NCI-H748 (cell line): Measurements from ENCODE around the gene ITGB3.
"Not testable (repeated sequence)": the region's sequence is repeated elsewhere in the genome, so short reads cannot be mapped to it uniquely, and the experiment has no call there.

Source experiments
- DNase-seq: peaks from one replicate; lab custom pipeline; 2025; ENCODE audit not compliant: unreplicated experiment; lab: John Stamatoyannopoulos, UW

ITGB3 gene

DNA sequence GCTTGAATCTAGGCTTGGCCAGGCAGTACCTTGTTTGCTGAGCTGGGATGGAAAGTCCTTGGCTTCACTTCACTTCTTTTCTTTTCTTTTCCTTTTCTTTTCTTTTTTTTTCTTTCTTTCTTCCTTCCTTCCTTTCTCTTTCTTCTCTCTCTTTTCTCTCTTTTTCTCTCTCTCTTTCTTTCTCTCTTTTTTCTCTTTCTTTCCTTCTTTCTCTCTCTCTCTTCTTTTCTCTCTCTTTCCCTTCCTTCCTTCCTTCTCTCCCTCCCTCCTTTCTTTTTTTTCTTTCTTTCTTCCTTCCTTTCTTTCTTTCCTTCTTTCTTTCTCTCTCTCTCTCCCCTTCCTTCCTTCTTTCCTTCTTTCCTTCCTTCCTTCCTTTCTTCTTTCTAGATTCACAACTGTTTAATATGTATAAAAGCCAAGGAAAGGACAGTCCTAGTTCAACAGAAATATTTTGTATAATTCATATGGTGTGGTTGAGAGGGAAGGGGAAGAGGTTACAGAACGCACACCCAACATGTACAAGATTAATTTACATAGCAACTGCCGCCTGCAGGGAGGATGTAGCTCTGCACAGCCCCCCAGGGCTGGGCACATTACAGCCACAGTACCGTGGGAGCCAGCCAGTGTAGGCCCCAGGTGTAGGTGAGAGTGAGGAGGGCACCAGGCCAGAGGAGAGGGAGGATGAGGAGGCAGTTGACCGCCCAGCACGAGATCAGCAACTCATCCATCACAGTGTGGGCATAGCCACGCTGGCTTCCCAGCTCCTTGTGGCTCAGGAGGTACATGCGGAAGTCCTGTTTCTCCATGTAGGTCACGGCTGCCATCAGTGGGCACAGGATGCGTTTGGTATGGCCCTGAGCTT is 9.7 kb upstream of the ITGB3 start:
- no peak for DNase-seq

DNA sequence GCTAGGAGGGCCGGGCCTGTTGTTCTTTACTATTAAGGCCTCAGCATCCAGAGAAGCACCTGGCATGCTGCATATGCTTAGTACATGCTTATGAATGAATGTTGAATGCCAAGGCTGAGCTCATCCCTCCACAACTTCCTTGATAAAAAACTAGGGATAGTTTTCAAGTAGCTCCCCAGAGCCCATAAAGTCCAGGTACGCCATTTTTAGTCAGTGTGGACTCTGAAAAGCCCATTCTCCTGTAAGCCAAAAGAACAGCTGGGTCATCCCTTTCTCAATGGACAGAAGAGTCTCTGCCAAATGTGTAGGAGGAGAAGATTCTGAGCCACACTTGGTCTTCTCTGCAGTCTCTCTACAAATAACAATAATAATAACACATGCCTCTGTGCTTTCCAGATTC is 8.9 kb upstream of the ITGB3 start:
- DNase-seq: no peak

- DNase-seq: no peak
Measured at GRCh38 chr17:47246120-47246519, 7.5 kb upstream of the ITGB3 start.

- DNase-seq: no peak
Measured at GRCh38 chr17:47250855-47251254, 2.8 kb upstream of the ITGB3 start.

DNA sequence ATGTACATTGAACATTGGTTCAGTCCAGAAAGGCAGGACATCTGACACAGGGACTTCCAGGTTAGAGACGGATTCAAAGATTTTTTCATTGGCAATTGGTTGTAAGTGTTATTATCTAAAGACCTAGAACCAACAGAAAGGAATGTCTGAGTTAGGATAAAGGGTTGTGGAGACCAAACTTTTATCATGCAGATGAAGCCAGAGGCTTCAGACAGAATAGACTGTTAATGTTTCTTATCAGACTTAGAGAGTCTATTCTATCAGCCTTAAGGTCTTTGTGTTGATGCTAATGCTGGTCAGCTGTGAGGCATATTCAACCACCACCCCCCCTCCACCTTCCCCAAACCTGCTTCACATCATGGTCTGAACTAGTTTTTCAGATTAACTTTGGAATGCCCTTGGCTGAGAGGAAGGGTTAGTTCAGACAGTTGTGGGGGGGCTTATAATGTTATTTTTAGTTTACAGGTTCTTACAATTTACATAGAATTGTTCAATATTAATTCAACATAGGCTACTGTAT is 2.1 kb upstream of the ITGB3 start:
- DNase-seq: no peak

DNA sequence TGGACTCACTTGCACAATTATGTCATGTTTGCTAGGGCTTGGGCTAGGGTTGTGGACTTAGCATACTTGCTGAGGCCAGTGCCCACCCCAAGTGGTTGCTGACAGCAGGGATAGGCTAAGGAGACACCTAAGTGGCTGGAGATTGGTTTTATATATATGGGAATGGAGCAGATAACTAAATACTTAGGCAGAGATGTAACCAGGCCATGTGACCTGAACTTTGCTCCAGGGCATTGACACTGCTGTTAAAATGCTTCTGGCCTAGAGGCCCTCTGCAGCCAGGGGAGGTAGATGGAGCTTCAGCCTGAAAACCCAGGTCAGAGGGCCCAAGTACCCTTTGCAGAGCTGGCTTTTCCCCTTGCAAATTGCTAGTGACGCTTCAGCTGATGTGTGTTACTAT is 1.4 kb upstream of the ITGB3 start:
- no peak for DNase-seq

- no peak for DNase-seq
Measured at GRCh38 chr17:47252766-47253512, 688 bp upstream of the ITGB3 start.

GRCh38 chr17:47254403-47254943 is 846 bp downstream of the ITGB3 start:
- peak; percentile 14 for DNase-seq

GRCh38 chr17:47257651-47258339 is 4.2 kb downstream of the ITGB3 start:
- no peak for DNase-seq

DNA sequence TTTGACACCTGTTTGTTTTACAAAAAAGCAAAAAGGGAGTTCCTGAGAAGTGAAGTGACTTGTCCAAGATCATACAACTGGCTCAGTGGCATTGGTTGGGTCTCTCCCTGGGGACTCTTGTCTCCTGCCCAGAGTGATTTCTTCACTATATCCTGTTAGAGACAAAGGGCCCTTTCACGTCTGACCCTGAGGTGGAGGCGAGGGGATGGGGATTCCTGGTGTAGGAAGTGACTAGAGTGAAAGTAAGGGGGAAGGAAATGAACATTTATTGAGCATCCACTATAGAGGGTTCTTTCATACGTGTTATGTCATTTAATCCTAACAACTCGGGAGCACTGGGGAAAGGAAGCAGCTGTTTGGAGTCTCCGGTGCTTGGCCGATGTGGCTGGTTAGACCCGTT is 9.0 kb downstream of the ITGB3 start:
- no peak for DNase-seq

GRCh38 chr17:47264166-47264565 is 10.5 kb downstream of the ITGB3 start:
- DNase-seq: no peak

DNA sequence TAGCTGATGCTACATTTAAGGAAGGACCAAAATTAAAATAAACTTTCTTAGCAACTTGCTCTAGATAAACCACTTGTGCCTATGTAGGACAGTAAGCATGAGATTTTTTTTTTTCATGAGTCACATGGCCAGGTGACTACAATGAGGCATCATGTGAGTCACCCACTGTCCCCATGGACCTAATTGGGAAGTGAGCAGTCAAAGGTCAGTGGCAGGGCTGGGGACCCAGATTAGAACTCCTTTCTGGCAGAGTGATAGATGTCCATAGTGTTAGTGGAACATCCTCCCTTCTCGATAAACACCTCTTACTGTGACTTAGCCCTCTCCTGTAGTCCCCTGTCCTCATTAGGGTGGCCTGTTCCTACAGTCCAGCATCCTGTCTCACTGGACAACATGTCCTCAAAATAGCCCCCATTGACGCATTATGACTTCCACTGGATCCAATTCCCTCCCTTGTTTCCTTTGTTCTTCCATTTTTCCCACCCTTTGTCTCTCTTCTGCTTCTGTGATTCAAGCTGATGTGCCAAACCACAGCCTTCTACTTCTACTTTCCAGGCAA is 12.4 kb downstream of the ITGB3 start:
- no peak for DNase-seq

DNA sequence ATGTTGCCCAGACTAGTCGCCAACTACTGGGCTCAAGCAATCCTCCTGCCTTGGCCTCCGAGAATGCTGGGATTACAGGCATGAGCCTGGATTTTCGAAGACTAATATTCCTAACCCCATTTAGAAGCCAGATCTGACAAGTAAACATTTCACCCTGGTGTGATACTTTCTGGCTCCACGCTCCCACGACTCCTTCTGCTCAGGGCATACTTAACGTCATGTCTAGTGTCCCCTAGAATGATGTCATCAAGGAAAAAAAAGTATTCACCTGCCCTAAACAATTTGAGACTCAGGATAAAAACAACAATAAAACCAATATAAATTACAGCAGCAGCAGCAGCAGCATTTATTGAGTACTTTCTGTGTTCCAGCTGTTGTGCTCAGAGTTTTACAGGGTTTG is 13.2 kb downstream of the ITGB3 start:
- DNase-seq: no peak

DNA sequence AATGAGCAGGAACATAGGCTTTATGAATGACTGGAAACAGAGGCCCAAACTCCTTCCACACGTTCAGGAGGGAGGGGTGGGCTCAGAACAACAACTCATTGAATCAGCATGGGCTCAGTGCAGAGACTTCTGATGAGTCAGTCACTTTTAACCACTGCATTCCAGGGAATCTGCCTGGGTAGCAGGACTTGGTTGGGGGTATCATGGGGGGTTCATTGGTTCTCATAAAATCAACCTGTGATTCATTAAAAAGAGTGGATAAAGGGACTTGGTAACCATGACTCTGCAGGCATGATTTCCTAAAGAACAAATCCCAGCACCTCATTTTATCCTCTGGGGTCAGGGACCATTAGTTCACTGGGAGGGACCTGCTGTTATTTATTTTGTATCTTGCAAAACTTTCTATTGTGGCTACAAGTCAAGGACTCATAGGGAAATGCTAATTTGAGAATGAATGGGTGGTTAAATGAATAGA is 13.8 kb downstream of the ITGB3 start:
- DNase-seq: no peak

DNA sequence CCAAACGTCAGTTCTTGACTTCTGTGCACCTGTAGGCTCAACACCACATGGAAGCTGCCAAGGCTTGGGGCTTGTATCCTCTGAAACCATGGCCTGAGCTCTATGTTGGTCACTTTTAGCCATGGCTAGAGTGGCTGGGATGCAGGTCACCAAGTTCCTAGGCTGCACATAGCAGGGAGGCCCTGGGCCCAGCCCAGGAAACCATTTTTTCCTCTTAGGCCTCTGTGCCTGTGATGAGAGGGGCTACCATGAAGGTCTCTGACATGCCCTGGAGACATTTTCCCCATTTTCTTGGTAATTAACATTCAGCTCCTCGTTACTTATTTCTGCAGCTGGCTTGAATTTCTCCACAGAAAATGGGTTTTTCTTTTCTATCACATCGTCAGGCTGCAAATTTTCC is 15.3 kb downstream of the ITGB3 start:
- DNase-seq: not testable (repeated sequence)

- DNase-seq: not testable (repeated sequence)
Measured at GRCh38 chr17:47269561-47270280, 16.1 kb downstream of the ITGB3 start.

DNA sequence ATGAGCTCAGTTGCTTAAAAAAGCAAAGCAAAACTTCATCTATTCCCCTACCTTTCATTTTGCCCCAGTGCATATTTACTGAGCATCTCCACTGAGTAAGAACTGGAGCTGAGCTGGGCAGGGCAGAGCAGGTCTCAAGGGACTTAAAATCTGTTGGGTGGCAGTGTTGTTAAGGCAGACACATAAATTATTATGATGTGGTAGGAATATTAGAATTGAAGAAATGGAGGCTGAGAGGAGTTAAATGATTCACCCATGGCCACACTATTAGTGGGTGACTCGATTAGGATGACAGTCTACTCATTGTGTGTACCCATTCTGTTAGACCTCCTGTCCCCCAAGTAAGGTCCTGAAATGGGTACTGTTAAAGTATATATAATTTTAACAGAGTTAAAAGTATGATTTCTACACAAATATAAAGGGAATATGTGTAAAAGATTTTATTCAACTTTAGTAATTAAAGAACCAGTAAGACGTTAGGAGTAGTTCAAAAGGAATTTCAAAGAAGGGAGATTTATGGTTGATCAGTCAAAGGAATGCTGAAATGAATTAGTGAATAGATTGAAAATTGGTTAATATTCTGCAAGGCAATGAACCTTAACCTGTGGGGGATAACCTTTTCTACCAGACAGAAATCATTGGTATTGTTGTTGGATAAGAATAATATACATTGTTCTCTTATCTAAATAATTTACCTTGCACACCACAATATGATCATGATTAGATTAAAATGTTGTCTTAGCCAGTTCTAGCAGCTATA is 17.5 kb downstream of the ITGB3 start:
- DNase-seq: no peak

GRCh38 chr17:47272491-47272890 is 18.9 kb downstream of the ITGB3 start:
- DNase-seq: no peak

DNA sequence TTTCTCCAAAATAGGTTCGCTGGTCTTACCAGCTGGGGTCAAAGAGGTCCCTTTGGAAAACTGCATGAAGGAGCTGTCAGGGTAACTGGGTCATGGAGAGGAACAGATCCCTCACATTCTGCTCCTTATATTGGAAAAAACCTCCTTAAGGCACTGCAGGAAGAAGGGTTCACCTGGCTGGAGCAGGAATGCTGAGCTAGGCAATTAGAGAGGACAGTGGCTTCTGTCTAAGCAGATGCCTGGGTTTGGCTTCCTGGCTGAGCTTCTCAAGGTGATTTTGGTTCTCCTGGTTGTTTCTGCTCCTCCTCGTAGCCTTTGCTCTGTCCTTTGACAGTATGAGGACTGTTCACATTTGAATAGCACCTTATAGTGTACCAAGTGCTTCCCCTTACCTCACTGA is 19.6 kb downstream of the ITGB3 start:
- no peak for DNase-seq
